Inflammatory macrophage (primary cell): ENCODE measurements around the gene STAG1.

Experiments
- DNase-seq, 2 donors: peaks; one replicate each; pipeline ENCODE4 v3.0.0-alpha.2; 2020 to 2022

STAG1 gene

DNA sequence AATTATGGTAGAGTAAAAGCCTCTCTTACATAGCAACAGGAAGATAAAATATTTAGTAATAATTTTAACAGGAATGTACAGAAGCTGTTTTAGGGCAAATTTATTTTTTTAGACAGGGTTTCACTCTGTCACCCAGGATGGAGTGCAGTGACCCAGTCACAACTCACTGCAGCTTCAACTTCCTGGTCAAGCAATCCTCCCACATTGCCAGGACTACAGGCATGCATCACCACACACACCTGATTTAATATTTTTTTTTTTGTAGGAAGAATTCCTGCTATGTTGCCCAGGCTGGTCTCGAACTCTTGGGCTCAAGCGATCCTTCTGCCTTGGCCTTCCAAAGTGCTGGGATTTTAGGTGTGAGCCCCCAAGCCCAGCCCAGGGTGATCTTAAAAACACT, 440.9 kb downstream of the STAG1 start:
- DNase-seq, result no peak

DNA sequence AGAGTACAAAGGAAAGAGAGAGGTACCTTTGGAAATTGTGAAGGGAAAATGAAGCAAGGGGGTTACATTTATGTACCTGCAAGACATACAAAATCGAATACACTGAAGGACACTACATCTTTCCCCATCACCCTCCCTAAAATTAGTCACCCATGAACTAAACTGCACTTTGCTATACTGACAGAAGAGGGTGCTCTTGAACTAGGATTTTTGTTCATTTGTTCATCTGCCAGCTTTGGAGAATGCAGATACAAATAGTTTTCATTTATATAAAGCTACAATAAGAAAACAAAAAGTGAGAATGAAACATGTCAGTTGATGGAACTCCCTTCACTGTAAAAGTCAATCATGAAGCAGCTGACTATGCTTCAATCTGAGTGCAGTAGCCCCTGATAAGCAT, 446.3 kb downstream of the STAG1 start:
- DNase-seq, result no peak

- DNase-seq, result no peak
These were observed 451.7 kb downstream of the STAG1 start for GRCh38 chr3:136300444-136300843.

DNA sequence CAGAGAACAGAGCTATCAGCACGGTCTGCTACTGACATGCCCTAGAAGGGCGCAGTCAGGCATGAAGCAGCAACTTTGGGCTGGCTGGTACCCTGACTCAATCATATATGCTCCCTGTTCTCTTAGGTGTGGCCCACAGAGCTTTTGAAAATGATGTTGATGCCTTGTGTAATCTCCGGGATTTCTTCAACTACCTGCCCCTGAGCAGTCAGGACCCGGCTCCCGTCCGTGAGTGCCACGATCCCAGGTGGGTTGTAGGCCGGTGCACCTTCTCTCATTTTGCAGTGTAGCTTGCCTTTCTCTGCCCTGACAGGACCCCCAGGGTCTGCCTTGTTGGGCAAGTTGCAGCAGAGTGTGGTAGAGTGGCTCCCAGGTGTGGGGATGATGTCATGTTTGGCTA, 454.4 kb downstream of the STAG1 start:
- no peak for DNase-seq

DNA sequence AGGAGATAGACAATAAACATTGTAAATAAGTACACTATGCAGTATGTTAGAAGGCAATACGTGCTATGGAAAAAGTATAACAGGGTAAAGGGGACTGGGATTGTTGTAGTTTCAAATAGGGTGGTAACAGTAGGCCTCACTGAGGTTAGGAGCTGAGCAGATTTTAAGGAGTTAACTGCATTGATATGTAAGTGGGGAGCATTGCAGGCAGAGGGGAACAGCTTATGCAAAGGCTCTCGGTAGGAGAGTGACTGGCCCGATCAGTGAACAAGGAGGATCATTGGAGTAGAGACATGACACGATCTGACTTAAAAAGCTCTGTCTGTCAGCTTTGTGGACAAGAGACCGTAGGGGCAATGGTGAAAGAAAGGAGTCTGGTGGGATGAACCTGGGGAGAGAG, 455.2 kb downstream of the STAG1 start:
- no peak for DNase-seq

DNA sequence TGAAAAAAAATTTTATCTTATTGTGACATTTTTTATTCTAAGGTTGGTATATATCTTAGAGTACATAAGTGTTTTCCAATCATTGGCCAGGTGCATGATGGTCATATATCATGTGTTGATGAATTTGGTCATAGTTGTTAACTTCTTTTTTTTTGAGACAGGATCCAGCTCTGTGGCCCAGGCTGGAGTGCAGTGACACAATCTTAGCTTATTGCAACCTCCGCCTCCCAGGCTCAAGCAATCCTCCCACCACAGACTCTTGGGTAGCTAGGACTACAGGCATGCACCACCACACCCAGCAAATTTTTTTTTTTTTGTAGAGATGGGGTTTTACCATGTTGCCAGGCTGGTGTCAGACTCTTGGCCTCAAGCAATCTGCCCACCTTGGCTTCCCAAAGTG, 458.0 kb downstream of the STAG1 start:
- peak; percentile 44 to 72 for DNase-seq

DNA sequence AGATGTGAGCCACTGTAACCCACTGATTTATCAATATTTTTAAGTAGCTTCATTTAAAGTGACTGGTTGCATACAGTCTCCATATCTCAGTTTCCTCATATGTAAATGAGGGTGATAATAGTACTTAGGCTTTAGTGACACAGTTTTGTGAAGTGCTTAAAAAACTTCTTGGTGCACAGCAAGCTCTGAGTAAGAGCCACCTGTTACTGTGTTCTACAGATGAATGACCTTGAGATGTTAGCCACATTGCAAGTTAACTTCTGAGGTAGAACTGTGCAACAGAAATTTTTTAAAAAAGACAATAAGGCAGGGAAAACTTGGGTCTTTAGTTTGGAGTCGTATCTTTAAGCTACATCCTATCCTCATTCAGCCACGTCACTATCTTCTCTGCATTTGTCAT, 458.9 kb downstream of the STAG1 start:
- no peak for DNase-seq

DNA sequence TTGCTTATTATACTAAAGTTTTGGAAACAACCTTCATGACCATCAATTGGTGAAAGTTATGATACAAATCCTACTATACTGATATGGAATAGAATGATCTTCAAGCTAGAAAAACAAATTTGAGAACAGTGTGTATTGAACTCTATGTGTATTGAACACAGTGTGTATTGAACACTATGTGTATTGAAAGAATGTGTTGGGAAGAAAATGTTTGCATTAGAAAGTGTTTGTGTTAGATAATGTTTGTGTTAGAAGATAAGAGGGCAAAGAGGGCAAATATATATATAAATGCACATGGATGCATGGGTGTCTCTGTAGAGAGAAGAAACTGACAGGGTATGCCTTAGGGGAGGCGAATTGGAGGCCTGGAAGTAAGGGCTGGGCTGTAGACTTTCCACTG, 459.7 kb downstream of the STAG1 start:
- DNase-seq, result no peak

- peak; percentile 28 to 44 for DNase-seq
These were observed 460.9 kb downstream of the STAG1 start for GRCh38 chr3:136291302-136291701.
